ENCODE results near the gene NPAS4. TPM values are rescaled to one million over a fixed set of nuclear protein-coding genes. Genes with fewer than 3 reads are reported as not detected.
"Not testable (repeated sequence)": the region's sequence is repeated elsewhere in the genome, so short reads cannot be mapped to it uniquely, and the experiment has no call there.

The NPAS4 gene
- total RNA-seq, 1 experiment from 2014 or later, result not detected

GRCh38 chr11:66462010-66462409 lies 41.2 kb downstream of the NPAS4 start:
- Histone ChIP-seq H3F3A (ENCODE audit: insufficient read depth, low read depth) (peaks cover 9% of the 10 kb centered on the region), H4K20me1 (ENCODE audit: insufficient read depth) (no peaks in the 10 kb centered on the region), H3K4me2 (no peak overlapping the region), H3K9me3 (ENCODE audit: insufficient read depth, low read depth) (no peaks in the 10 kb centered on the region), H2AFZ (no peak overlapping the region), H3K27me3 (ENCODE audit: insufficient read depth, low read depth) (no peaks in the 10 kb centered on the region), H3K9me2 (ENCODE audit: insufficient read depth) (no peaks in the 10 kb centered on the region), H3K4me1 (replicated peaks; ENCODE audit: insufficient read depth) (no peaks in the 10 kb centered on the region), H3K79me2 (ENCODE audit: low read depth) (no peaks in the 10 kb centered on the region), H3K36me3 (ENCODE audit: low read depth) (no peaks in the 10 kb centered on the region), H3K27ac (no peak overlapping the region), H3K4me3 (no peak overlapping the region)
- intact Hi-C loops (cut with micrococcal nuclease; ENCODE audit: unreplicated experiment), result no loop called here
- no peak for DNase-seq
- POLR2A ChIA-PET (ENCODE audit: unreplicated experiment), result no interaction called here
- CTCF ChIA-PET, result no interaction called here
- BruUV-seq (replicated peaks), result no TSS peak
- TF ChIP-seq EZH2 (IDR thresholded peaks at IDR 0.05; ENCODE audit: low read depth) (no peak), CTCF (conservative IDR thresholded peaks at IDR 0.05) (no peak)

- Histone ChIP-seq H2AFZ (no peak overlapping the region), H3K36me3 (ENCODE audit: low read depth) (no peaks in the 10 kb centered on the region), H3K4me1 (replicated peaks; ENCODE audit: insufficient read depth) (peaks cover 7% of the 10 kb centered on the region), H3K79me2 (ENCODE audit: low read depth) (no peaks in the 10 kb centered on the region), H3K27me3 (ENCODE audit: insufficient read depth, low read depth) (no peaks in the 10 kb centered on the region), H3K4me2 (no peak overlapping the region), H3K4me3 (no peak overlapping the region), H3K9me3 (ENCODE audit: insufficient read depth, low read depth) (no peaks in the 10 kb centered on the region), H3K27ac (no peak overlapping the region), H3F3A (ENCODE audit: insufficient read depth, low read depth) (peaks cover 13% of the 10 kb centered on the region), H4K20me1 (ENCODE audit: insufficient read depth) (no peaks in the 10 kb centered on the region), H3K9me2 (ENCODE audit: insufficient read depth) (no peaks in the 10 kb centered on the region)
- intact Hi-C loops (cut with micrococcal nuclease; ENCODE audit: unreplicated experiment), result no loop called here
- TF ChIP-seq EZH2 (IDR thresholded peaks at IDR 0.05; ENCODE audit: low read depth) (no peak), CTCF (conservative IDR thresholded peaks at IDR 0.05) (no peak)
- ChIA-PET CTCF (no interaction called here), POLR2A (ENCODE audit: unreplicated experiment) (no interaction called here)
- no TSS peak for BruUV-seq (replicated peaks)
- DNase-seq, result no peak
Measured at GRCh38 chr11:66462911-66463310, 42.1 kb downstream of the NPAS4 start.

GRCh38 chr11:66464116-66464515 lies 43.3 kb downstream of the NPAS4 start:
- H4K20me1 ChIP-seq (ENCODE audit: insufficient read depth); H3K27ac ChIP-seq; H3K36me3 ChIP-seq (ENCODE audit: low read depth); H3K4me3 ChIP-seq; intact Hi-C loops (cut with micrococcal nuclease; ENCODE audit: unreplicated experiment); BruUV-seq (replicated peaks); H3K27me3 ChIP-seq (ENCODE audit: insufficient read depth, low read depth); DNase-seq; CTCF ChIA-PET; H3K4me1 ChIP-seq (replicated peaks; ENCODE audit: insufficient read depth); H3K9me2 ChIP-seq (ENCODE audit: insufficient read depth); POLR2A ChIA-PET (ENCODE audit: unreplicated experiment); H3K79me2 ChIP-seq (ENCODE audit: low read depth); H2AFZ ChIP-seq; H3K9me3 ChIP-seq (ENCODE audit: insufficient read depth, low read depth); H3K4me2 ChIP-seq: not testable (repeated sequence)
- peaks cover 14% of the 10 kb centered on the region for H3F3A ChIP-seq (ENCODE audit: insufficient read depth, low read depth)

GRCh38 chr11:66464916-66465315 lies 44.1 kb downstream of the NPAS4 start:
- H2AFZ ChIP-seq, result no peak overlapping the region
- H4K20me1 ChIP-seq (ENCODE audit: insufficient read depth), result no peaks in the 10 kb centered on the region
- no peak overlapping the region for H3K4me2 ChIP-seq
- H3K27me3 ChIP-seq (ENCODE audit: insufficient read depth, low read depth), result no peaks in the 10 kb centered on the region
- ChIA-PET CTCF (no interaction called here), POLR2A (ENCODE audit: unreplicated experiment) (no interaction called here)
- BruUV-seq (replicated peaks), result no TSS peak
- H3K9me3 ChIP-seq (ENCODE audit: insufficient read depth, low read depth), result no peaks in the 10 kb centered on the region
- H3K4me3 ChIP-seq, result no peak overlapping the region
- H3K4me1 ChIP-seq (replicated peaks; ENCODE audit: insufficient read depth), result peaks cover 10% of the 10 kb centered on the region
- peaks cover 14% of the 10 kb centered on the region; the same call in 1 of the 2 replicates for H3F3A ChIP-seq (ENCODE audit: insufficient read depth, low read depth)
- H3K79me2 ChIP-seq (ENCODE audit: low read depth), result no peaks in the 10 kb centered on the region
- no peak for DNase-seq
- TF ChIP-seq CTCF (conservative IDR thresholded peaks at IDR 0.05), result no peak
- no peak for TF ChIP-seq EZH2 (IDR thresholded peaks at IDR 0.05; ENCODE audit: low read depth)
- intact Hi-C loops (cut with micrococcal nuclease; ENCODE audit: unreplicated experiment), result no loop called here
- H3K27ac ChIP-seq, result no peak overlapping the region
- H3K9me2 ChIP-seq (ENCODE audit: insufficient read depth), result no peaks in the 10 kb centered on the region
- H3K36me3 ChIP-seq (ENCODE audit: low read depth), result no peaks in the 10 kb centered on the region

Data from PC-9 (cell line).